Tibial nerve (tissue), 4 donors: ENCODE results near the gene TMEM72. TPM values are rescaled to one million over a fixed set of nuclear protein-coding genes. Genes with fewer than 3 reads are reported as not detected.
A peak's percentile ranks its signal among the peaks of the same experiment; 100 is the strongest.
"Not testable (repeated sequence)": the region's sequence is repeated elsewhere in the genome, so short reads cannot be mapped to it uniquely, and the experiment has no call there.

Source experiments
- DNase-seq, 2 donors: peaks; one replicate each; pipeline ENCODE4 v3.0.0-alpha.2; 2019; ENCODE audit warnings: low spot score in 2 of 2
- H3K27ac ChIP-seq, 4 donors: fragments of 200-600 bp; sonication (generic) in 3 of 4; one replicate each; pipeline ENCODE4 v1.5.1; 2017 to 2019; ENCODE audit warnings: mild to moderate bottlenecking in 1 of 4
- H3K27me3 ChIP-seq, 2 donors: fragments of 200-600 bp; sonication (generic) in 1 of 2; one replicate each; pipeline versions ENCODE4 v1.5.1 to v1.6.0; 2017 to 2019
- H3K36me3 ChIP-seq, 3 donors: fragments of 200-600 bp; sonication (generic); one replicate each; pipeline ENCODE4 v1.5.1; 2018 to 2019
- H3K4me1 ChIP-seq, 4 donors: fragments of 200-600 bp; sonication (generic) in 3 of 4; one replicate each; pipeline ENCODE4 v1.5.1; 2017 to 2019
- H3K4me3 ChIP-seq, 4 donors: fragments of 200-600 bp; sonication (generic) in 3 of 4; one replicate each; pipeline ENCODE4 v1.5.1; 2017 to 2019; ENCODE audit warnings: mild to moderate bottlenecking in 1 of 4, moderate library complexity in 1 of 4
- H3K9me3 ChIP-seq, 4 donors: fragments of 200-600 bp; sonication (generic) in 3 of 4; one replicate each; pipeline ENCODE4 v1.5.1; 2017 to 2019
- EP300 ChIP-seq, 2 donors: sonication (generic); formaldehyde crosslinking; IDR thresholded peaks; one replicate each; pipeline ENCODE4 v1.6.1; 2017; ENCODE audit warnings: antibody characterized with exemption in 2 of 2, mild to moderate bottlenecking in 1 of 2
- POLR2A ChIP-seq, 2 donors: fragments of 450-650 bp; IDR thresholded peaks; one replicate each; pipeline ENCODE4 v1.6.1; 2017; ENCODE audit warnings: antibody characterized with exemption in 2 of 2, mild to moderate bottlenecking in 2 of 2, moderate library complexity in 2 of 2
- WGBS, 2 donors: methylation state at CpG; one replicate each; pipeline ENCODE4 v1.1.5; 2018; 5-methylcytosine and 5-hydroxymethylcytosine counted together
- total RNA-seq, 4 donors: library from RNA; depleted of rRNA; stranded (reverse); fragments of >200 nt; gene quantifications; one replicate each; pipeline ENCODE4 v1.1.0, GENCODE V29; 2016
- TF ChIP-seq, protein P1 (sequence below), 5 experiments: fragments of 200-600 bp in 3 of 5; fragments of 450-650 bp in 2 of 5; sonication (generic) in 3 of 5; IDR thresholded peaks; one replicate each; pipeline ENCODE4 v1.5.1; 2016 to 2019; ENCODE audit warnings: antibody characterized with exemption in 5 of 5, mild to moderate bottlenecking in 3 of 5, moderate library complexity in 2 of 5

Gene TMEM72
- total RNA-seq, 4 donors from 2014 or later = 0.20 to 0.21 TPM; not detected in 2

GRCh38 chr10:44864637-44865288 lies 46.4 kb upstream of the TMEM72 start:
- Histone ChIP-seq H3K27ac (peak overlapping the region in 3 of 4 donors; percentile 29 to 71 (median 65)), H3K4me1 (peaks cover 0 to 24% (median 7%) of the 10 kb centered on the region in 4 donors), H3K4me3 (peak overlapping the region; percentile 29 to 54 (median 47)), H3K27me3 (no peaks in the 10 kb centered on the region), H3K36me3 (no peaks in the 10 kb centered on the region), H3K9me3 (no peaks in the 10 kb centered on the region)
- TF ChIP-seq EP300 (IDR thresholded peaks at IDR 0.05) (peak in 1 of 2 donors; percentile 68), POLR2A (IDR thresholded peaks at IDR 0.05) (no peak)
- TF ChIP-seq, protein P1, sequence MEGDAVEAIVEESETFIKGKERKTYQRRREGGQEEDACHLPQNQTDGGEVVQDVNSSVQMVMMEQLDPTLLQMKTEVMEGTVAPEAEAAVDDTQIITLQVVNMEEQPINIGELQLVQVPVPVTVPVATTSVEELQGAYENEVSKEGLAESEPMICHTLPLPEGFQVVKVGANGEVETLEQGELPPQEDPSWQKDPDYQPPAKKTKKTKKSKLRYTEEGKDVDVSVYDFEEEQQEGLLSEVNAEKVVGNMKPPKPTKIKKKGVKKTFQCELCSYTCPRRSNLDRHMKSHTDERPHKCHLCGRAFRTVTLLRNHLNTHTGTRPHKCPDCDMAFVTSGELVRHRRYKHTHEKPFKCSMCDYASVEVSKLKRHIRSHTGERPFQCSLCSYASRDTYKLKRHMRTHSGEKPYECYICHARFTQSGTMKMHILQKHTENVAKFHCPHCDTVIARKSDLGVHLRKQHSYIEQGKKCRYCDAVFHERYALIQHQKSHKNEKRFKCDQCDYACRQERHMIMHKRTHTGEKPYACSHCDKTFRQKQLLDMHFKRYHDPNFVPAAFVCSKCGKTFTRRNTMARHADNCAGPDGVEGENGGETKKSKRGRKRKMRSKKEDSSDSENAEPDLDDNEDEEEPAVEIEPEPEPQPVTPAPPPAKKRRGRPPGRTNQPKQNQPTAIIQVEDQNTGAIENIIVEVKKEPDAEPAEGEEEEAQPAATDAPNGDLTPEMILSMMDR (IDR thresholded peaks at IDR 0.05) = peak; percentile 96 to 98 (median 97)
- DNase-seq = peak; percentile 90 to 95
- 0 to 1% methylated on average over 41 to 42 of the region's 42 CpGs for WGBS, 2 donors

DNA sequence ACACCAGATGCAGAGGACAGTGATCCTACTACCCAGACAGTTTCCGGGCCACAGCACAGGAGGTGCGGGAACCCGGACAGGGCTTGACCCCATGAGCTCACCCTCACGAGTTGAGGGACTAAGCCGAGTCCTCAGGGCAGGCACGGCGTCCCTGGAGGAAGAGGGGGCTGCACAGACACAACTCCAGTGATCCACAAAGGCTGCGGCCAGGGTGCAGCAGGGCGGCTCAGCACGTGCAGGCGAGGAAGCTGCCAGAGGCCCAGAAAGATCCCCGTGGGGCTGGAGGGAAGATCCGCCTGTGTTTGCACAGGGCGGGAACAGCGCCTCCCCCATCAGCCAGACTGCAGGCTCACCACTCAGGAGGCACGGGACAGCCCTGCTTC lies 45.9 kb upstream of the TMEM72 start:
- Histone ChIP-seq H3K27me3 (no peaks in the 10 kb centered on the region), H3K36me3 (no peaks in the 10 kb centered on the region), H3K9me3 (no peaks in the 10 kb centered on the region), H3K4me1 (peaks cover 0 to 24% (median 7%) of the 10 kb centered on the region in 4 donors), H3K27ac (peak overlapping the region in 2 of 4 donors; percentile 65 to 71), H3K4me3 (peak overlapping the region in 1 of 4 donors; percentile 54)
- TF ChIP-seq EP300 (IDR thresholded peaks at IDR 0.05) (no peak), POLR2A (IDR thresholded peaks at IDR 0.05) (no peak)
- TF ChIP-seq, protein P1 (IDR thresholded peaks at IDR 0.05) = no peak
- DNase-seq = peak; percentile 42 to 49
- 41 to 45% methylated on average over 11 to 15 of the region's 16 CpGs for WGBS, 2 donors

GRCh38 chr10:44866367-44866766 lies 44.8 kb upstream of the TMEM72 start:
- 92 to 96% methylated on average over 2 of the region's 2 CpGs for WGBS, 2 donors
- not testable (repeated sequence) for H3K4me3 ChIP-seq, H3K9me3 ChIP-seq, DNase-seq, H3K27ac ChIP-seq, H3K27me3 ChIP-seq, H3K36me3 ChIP-seq
- peaks cover 0 to 18% (median 7%) of the 10 kb centered on the region in 4 donors for H3K4me1 ChIP-seq

DNA sequence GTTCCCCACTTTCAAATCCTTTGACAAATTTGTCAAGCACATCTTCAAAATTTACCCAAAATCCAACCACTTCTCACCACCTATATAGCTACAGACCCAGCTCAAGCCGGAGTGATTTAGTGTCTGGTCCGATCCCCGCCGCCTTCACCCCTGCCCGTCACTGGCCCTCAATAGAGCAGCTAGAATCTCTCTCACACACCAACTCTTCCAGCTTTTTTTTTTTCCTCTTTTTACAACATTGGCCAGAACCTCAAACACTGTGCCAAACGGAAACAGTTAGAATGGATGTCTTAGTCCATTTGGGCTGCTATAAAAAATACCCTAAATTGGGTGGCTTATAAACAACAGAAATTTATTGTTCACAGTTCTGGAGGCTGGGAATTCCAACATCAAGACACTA lies 41.1 kb upstream of the TMEM72 start:
- Histone ChIP-seq H3K4me1 (peaks cover 0 to 14% (median 1%) of the 10 kb centered on the region in 4 donors), H3K9me3 (no peaks in the 10 kb centered on the region), H3K36me3 (no peaks in the 10 kb centered on the region), H3K4me3 (no peak overlapping the region), H3K27me3 (no peaks in the 10 kb centered on the region), H3K27ac (no peak overlapping the region)
- TF ChIP-seq, protein P1 (IDR thresholded peaks at IDR 0.05) = no peak
- no peak for TF ChIP-seq EP300 (IDR thresholded peaks at IDR 0.05)
- TF ChIP-seq POLR2A (IDR thresholded peaks at IDR 0.05) = no peak
- DNase-seq = no peak
- WGBS, 2 donors = 76 to 79% methylated on average over 6 of the region's 6 CpGs

GRCh38 chr10:44873160-44873559 lies 38.0 kb upstream of the TMEM72 start:
- TF ChIP-seq EP300 (IDR thresholded peaks at IDR 0.05) (no peak), POLR2A (IDR thresholded peaks at IDR 0.05) (no peak)
- TF ChIP-seq, protein P1 (IDR thresholded peaks at IDR 0.05) = no peak
- Histone ChIP-seq H3K27ac (no peak overlapping the region), H3K27me3 (no peaks in the 10 kb centered on the region), H3K9me3 (no peaks in the 10 kb centered on the region), H3K4me1 (peaks cover 0 to 7% (median under 1%) of the 10 kb centered on the region in 4 donors), H3K36me3 (no peaks in the 10 kb centered on the region), H3K4me3 (no peak overlapping the region)
- no peak for DNase-seq
- WGBS, 2 donors = 73 to 74% methylated on average over 6 of the region's 6 CpGs
